AG08395 (cell line): ENCODE measurements around the gene CDK13.
"Not testable (repeated sequence)": the region's sequence is repeated elsewhere in the genome, so short reads cannot be mapped to it uniquely, and the experiment has no call there.

Experiments
- DNase-seq: peaks from one replicate; pipeline ENCODE4 v3.0.0; 2012; ENCODE audit warnings: mixed read lengths, low spot score

CDK13 gene

DNA sequence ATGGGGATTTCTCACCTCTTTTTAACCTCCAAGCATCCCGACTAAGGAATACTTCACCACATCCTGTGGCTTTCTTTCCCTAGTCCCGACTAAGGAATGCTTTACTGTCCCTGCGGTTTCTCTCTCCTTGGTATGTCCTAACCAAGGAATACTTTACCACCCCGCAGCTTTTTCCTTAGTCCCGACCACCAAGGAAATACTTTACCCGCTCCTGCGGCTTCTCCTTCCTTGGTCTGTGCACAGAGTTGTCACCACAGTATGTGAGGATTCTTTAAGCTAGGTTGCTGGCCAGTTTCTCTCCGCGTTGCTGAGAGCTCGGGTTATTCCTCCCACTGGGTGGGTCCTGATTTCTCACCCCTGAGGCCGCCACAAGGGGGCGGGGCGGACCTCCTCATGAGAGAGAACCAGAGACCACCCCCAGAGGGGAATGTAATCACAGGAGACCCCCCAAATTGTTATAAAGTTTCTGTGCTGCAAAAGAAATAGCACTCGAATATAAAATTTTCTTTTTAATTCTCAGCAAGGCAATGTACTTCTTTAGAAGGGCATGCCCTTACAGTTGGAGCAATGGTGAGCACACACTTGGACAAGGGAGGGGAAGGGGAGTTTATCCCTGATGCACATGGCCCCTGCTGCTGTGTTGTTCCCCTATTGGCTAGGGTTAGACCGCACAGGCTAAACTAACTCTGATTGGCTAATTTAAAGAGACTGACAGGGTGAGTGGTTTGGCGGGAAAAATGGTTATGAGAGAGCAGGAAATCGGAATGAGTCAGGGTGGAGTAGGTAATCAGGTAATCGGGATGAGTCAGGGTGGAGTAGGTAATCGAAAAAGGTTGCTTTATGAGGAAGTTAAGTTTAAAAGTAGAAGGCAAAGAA is 197.6 kb downstream of the CDK13 start:
- no peak for DNase-seq

DNA sequence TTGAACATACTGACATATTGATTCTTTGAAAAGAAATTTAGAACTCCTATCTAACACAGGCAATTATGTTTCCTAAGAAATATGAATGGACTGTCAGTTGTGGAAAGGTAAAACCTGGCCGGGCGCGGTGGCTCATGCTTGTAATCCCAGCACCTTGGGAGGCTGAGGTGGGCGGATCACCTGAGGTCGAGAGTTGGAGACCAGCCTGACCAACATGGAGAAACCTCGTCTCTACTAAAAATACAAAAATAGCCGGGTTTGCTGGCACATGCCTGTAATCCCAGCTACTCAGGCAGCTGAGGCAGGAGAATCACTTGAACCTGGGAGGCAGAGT is 198.2 kb downstream of the CDK13 start:
- not testable (repeated sequence) for DNase-seq

DNA sequence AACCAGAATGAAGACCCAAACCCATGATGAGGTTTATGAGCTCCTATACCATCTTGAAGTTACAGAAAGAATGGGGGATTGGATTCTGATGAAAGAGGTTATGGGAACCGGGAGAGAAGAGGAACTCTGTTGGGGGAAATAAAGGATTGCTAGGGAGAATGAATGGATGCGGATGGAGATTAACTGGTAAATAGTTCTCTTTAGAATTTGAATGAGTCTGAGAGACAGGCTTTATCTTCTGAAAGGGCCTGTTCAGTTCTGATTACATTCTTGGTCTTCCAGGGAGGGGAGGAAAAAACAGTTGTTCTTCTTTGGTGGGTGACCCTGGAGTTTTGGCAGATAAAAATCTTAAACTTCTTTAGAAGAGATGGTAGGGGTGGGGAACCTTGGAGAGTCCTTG is 198.6 kb downstream of the CDK13 start:
- no peak for DNase-seq
